HCT116 (cell line): ENCODE measurements around the gene PPP1R37. TPM values are rescaled to one million over a fixed set of nuclear protein-coding genes. Genes with fewer than 3 reads are reported as not detected.

Experiments used
- ATAC-seq: fragments of 200-7000 bp; cut with Tn5 transposase; 2 replicates; pipeline ENCODE4 v1.9.1; 2020; ENCODE audit warnings: mild to moderate bottlenecking, moderate library complexity
- BruUV-seq: library from RNA; stranded (reverse); fragments of 400-500 nt; replicated peaks from 2 replicates; lab custom pipeline; 2021; lab: Mats Ljungman, UMichigan
- CTCF ChIA-PET: fragments of 300-600 bp; sonication (Branson Sonifier 250); formaldehyde crosslinking; loops from one replicate; lab custom pipeline; 2021; ENCODE audit warnings: antibody characterized with exemption; lab: Charles Lee
- POLR2A ChIA-PET: fragments of 300-600, 350-600 bp; sonication (Branson Sonifier 250); formaldehyde crosslinking; loops from one replicate; lab custom pipeline; 2021; ENCODE audit warnings: antibody characterized with exemption; lab: Charles Lee
- RAD21 ChIA-PET, 2 experiments: fragments of 300-600 bp; sonication (Branson Sonifier 250); formaldehyde crosslinking; loops; one replicate each; lab custom pipeline; 2023; ENCODE audit warnings: low total read pairs in 2 of 2; ENCODE audit not compliant: uncharacterized antibody in 2 of 2, unreplicated experiment in 2 of 2, low non-redundant PET in 1 of 2; lab: Charles Lee
- DNase-seq: peaks from one replicate; pipeline ENCODE4 v3.0.0-alpha.2; 2010; ENCODE audit warnings: low read depth, low spot score
- H2AFZ ChIP-seq: fragments of 200-600 bp; shearing (Covaris generic), sonication (generic); 2 replicates; pipeline ENCODE4 v1.6.1; 2017; ENCODE audit warnings: low read depth, mixed run types, mixed read lengths, antibody characterized with exemption, low read length; ENCODE audit not compliant: poor library complexity, severe bottlenecking
- H3K27ac ChIP-seq: 2 replicates; pipeline ENCODE4 v1.5.1; 2012; ENCODE audit warnings: low read depth, low read length
- H3K27me3 ChIP-seq: fragments of 200-600 bp; sonication (generic); 2 replicates; pipeline ENCODE4 v1.6.1; 2016; ENCODE audit warnings: mixed run types, low read length, mixed read lengths; ENCODE audit not compliant: insufficient read depth
- H3K36me3 ChIP-seq, 2 experiments: fragments of 200-500 bp in 1 of 2; fragments of 200-600 bp in 1 of 2; sonication (Bioruptor generic) in 1 of 2; sonication (generic) in 1 of 2; 2 replicates each; pipeline versions ENCODE4 v1.5.1 to v1.6.1; 2014 to 2016; ENCODE audit warnings: low read length in 2 of 2, inconsistent platforms in 1 of 2, mixed read lengths in 1 of 2, mixed run types in 1 of 2; ENCODE audit not compliant: insufficient read depth in 2 of 2, control insufficient read depth in 1 of 2
- H3K4me1 ChIP-seq, 2 experiments: fragments of 200-600 bp in 1 of 2; sonication (generic) in 1 of 2; 2 replicates each; pipeline versions ENCODE4 v1.5.1 to v1.6.1; 2012 to 2017; ENCODE audit warnings: low read length in 2 of 2, inconsistent platforms in 1 of 2, mild to moderate bottlenecking in 1 of 2, mixed read lengths in 1 of 2, mixed run types in 1 of 2, moderate library complexity in 1 of 2; ENCODE audit not compliant: insufficient read depth in 2 of 2, control insufficient read depth in 1 of 2
- H3K4me2 ChIP-seq: fragments of 200-600 bp; sonication (generic); 2 replicates; pipeline ENCODE4 v1.6.1; 2017; ENCODE audit warnings: mixed run types, low read length, mixed read lengths
- H3K4me3 ChIP-seq, 2 experiments: fragments of 200-600 bp in 1 of 2; sonication (generic) in 1 of 2; replicated peaks in 1 of 2; 2 replicates each; pipeline ENCODE4 v1.5.1; 2011 to 2016; ENCODE audit warnings: low read length in 2 of 2, control low read depth in 1 of 2, low read depth in 1 of 2, mild to moderate bottlenecking in 1 of 2, mixed read lengths in 1 of 2, mixed run types in 1 of 2
- H3K79me2 ChIP-seq: fragments of 200-600 bp; sonication (generic); 2 replicates; pipeline ENCODE4 v1.6.1; 2017; ENCODE audit warnings: mild to moderate bottlenecking, mixed run types, low read length, moderate library complexity, mixed read lengths; ENCODE audit not compliant: insufficient read depth
- H3K9ac ChIP-seq: fragments of 200-600 bp; sonication (generic); 2 replicates; pipeline ENCODE4 v1.6.1; 2016; ENCODE audit warnings: low read length, mixed read lengths
- H3K9me2 ChIP-seq: fragments of 200-600 bp; sonication (generic), shearing (Covaris generic); 2 replicates; pipeline ENCODE4 v1.6.1; 2017; ENCODE audit warnings: mixed run types, mild to moderate bottlenecking, moderate library complexity; ENCODE audit not compliant: insufficient read depth
- H3K9me3 ChIP-seq, 2 experiments: fragments of 200-500 bp in 1 of 2; fragments of 200-600 bp in 1 of 2; sonication (Bioruptor generic) in 1 of 2; sonication (generic) in 1 of 2; 2 replicates each; pipeline ENCODE4 v1.6.1; 2014 to 2017; ENCODE audit warnings: low read length in 2 of 2, mixed read lengths in 2 of 2, inconsistent platforms in 1 of 2, low read depth in 1 of 2, mild to moderate bottlenecking in 1 of 2, mixed run types in 1 of 2, moderate library complexity in 1 of 2; ENCODE audit not compliant: control insufficient read depth in 1 of 2, insufficient read depth in 1 of 2
- H4K20me1 ChIP-seq: fragments of 200-600 bp; sonication (generic), shearing (Covaris generic); 2 replicates; pipeline ENCODE4 v1.6.1; 2017; ENCODE audit warnings: mixed run types, mild to moderate bottlenecking, moderate library complexity; ENCODE audit not compliant: insufficient read depth
- CBX3 ChIP-seq: IDR thresholded peaks from 2 replicates; pipeline ENCODE4 v1.6.1; 2012; ENCODE audit warnings: low read depth
- CEBPB ChIP-seq: IDR thresholded peaks from 2 replicates; pipeline ENCODE4 v1.6.1; 2012; ENCODE audit warnings: low read depth
- EGR1 ChIP-seq: IDR thresholded peaks from 2 replicates; pipeline ENCODE4 v1.6.1; 2012; ENCODE audit warnings: low read depth
- FOSL1 ChIP-seq: IDR thresholded peaks from 2 replicates; pipeline ENCODE4 v1.6.1; 2012; ENCODE audit warnings: low read depth
- JUND ChIP-seq: IDR thresholded peaks from 2 replicates; pipeline ENCODE4 v1.6.1; 2012
- POLR2A ChIP-seq: IDR thresholded peaks from 2 replicates; pipeline ENCODE4 v1.7.0; 2011; ENCODE audit warnings: borderline replicate concordance; ENCODE audit not compliant: insufficient read depth, insufficient read length; ENCODE audit errors: extremely low read depth
- POLR2AphosphoS5 ChIP-seq: IDR thresholded peaks from 2 replicates; pipeline ENCODE4 v1.6.1; 2011; ENCODE audit warnings: mild to moderate bottlenecking, low read depth, low read length, moderate library complexity
- SRF ChIP-seq: IDR thresholded peaks from 2 replicates; pipeline ENCODE4 v1.6.1; 2012; ENCODE audit warnings: low read depth
- TCF7L2 ChIP-seq: IDR thresholded peaks from 2 replicates; pipeline ENCODE4 v1.7.0; 2011; ENCODE audit warnings: borderline replicate concordance, inconsistent platforms; ENCODE audit not compliant: insufficient read depth, insufficient read length; ENCODE audit errors: extremely low read depth
- intact Hi-C: fragments of 100-400 bp; cut with micrococcal nuclease; formaldehyde crosslinking; loops from 2 replicates; pipeline ENCODE4 v1.10.0; 2022
- total RNA-seq: library from RNA; stranded (reverse); gene quantifications from one replicate; pipeline ENCODE4 v1.2.1, GENCODE V29; 2021; ENCODE audit not compliant: unreplicated experiment
- TF ChIP-seq, protein P1 (sequence below): IDR thresholded peaks from 2 replicates; pipeline ENCODE4 v1.6.1; 2012
- TF ChIP-seq, protein P2 (sequence below): IDR thresholded peaks from 2 replicates; pipeline ENCODE4 v1.6.1; 2011; ENCODE audit warnings: mild to moderate bottlenecking, low read length, moderate library complexity; ENCODE audit not compliant: insufficient replicate concordance; ENCODE audit errors: extremely low read depth
- TF ChIP-seq, protein P3 (sequence below): IDR thresholded peaks from 2 replicates; pipeline ENCODE4 v1.6.1; 2012

PPP1R37 gene
- total RNA-seq, 1 experiment from 2014 or later, result 32.7 TPM

DNA sequence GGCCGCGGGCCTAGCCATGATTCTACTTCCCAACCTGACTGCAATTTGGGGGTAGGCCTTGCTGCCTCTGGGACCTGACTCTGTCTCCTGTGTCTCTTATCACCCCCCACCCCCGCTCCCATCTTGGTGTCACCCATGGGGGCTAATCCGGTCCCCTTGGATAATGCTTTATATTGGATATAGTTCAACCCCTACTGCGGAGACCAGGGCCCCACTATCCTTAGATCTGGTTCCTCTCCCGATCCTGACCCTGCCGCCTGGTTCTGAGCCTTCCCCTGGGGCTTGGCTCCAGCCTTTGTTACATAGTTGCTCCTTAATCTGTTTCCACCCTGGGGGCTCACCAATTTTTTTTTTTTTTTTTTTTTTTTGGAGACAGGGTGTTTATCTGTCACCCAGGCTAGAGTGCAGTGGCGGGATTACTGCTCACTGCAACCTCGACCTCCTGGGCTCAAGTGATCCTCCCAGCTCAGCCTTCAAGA lies 87.0 kb downstream of the PPP1R37 start:
- H3K9me2 ChIP-seq, result no peaks in the 10 kb centered on the region
- peaks cover 10% of the 10 kb centered on the region for H3K79me2 ChIP-seq
- peak overlapping the region; percentile 92 for H3K4me2 ChIP-seq
- H3K27me3 ChIP-seq, result no peaks in the 10 kb centered on the region
- no peak overlapping the region for H2AFZ ChIP-seq
- H3K4me3 ChIP-seq, result peak overlapping the region; percentile 63 to 81
- RAD21 ChIA-PET, result no interaction called here
- no peaks in the 10 kb centered on the region for H3K9me3 ChIP-seq
- H3K27ac ChIP-seq, result peak overlapping the region; percentile 93
- intact Hi-C loops, result loop anchor here (2.0 to 10.0 kb wide), 3 partner anchors 65 to 159 kb away; partner anchors contain the start of genes EXOC3L2 and PPP1R37
- H3K36me3 ChIP-seq, result no peaks in the 10 kb centered on the region
- ATAC-seq, result no peak
- no peak for DNase-seq
- no TSS peak for BruUV-seq
- H4K20me1 ChIP-seq, result no peaks in the 10 kb centered on the region
- peak overlapping the region; percentile 92 for H3K9ac ChIP-seq
- POLR2A ChIA-PET, result no interaction called here
- TF ChIP-seq POLR2A (no peak), JUND (no peak), CEBPB (no peak), SRF (no peak), TCF7L2 (no peak), CBX3 (no peak), FOSL1 (no peak), EGR1 (no peak), POLR2AphosphoS5 (no peak)
- TF ChIP-seq, protein P1, sequence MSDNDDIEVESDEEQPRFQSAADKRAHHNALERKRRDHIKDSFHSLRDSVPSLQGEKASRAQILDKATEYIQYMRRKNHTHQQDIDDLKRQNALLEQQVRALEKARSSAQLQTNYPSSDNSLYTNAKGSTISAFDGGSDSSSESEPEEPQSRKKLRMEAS, result no peak
- TF ChIP-seq, protein P2, sequence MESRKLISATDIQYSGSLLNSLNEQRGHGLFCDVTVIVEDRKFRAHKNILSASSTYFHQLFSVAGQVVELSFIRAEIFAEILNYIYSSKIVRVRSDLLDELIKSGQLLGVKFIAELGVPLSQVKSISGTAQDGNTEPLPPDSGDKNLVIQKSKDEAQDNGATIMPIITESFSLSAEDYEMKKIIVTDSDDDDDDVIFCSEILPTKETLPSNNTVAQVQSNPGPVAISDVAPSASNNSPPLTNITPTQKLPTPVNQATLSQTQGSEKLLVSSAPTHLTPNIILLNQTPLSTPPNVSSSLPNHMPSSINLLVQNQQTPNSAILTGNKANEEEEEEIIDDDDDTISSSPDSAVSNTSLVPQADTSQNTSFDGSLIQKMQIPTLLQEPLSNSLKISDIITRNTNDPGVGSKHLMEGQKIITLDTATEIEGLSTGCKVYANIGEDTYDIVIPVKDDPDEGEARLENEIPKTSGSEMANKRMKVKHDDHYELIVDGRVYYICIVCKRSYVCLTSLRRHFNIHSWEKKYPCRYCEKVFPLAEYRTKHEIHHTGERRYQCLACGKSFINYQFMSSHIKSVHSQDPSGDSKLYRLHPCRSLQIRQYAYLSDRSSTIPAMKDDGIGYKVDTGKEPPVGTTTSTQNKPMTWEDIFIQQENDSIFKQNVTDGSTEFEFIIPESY, result no peak
- TF ChIP-seq, protein P3, sequence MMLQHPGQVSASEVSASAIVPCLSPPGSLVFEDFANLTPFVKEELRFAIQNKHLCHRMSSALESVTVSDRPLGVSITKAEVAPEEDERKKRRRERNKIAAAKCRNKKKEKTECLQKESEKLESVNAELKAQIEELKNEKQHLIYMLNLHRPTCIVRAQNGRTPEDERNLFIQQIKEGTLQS, result no peak
- CTCF ChIA-PET, result interaction anchor here (2.1 kb wide), 1 partner anchor 158 kb away, joined by 12 read pairs; no protein-coding TSS in a partner anchor
- H3K4me1 ChIP-seq, result peaks cover 14 to 25% of the 10 kb centered on the region in 2 experiments; a peak in 3 of 4 replicates
